ENCODE data around the gene GOSR1. TPM values are rescaled to one million over a fixed set of nuclear protein-coding genes. Genes with fewer than 3 reads are reported as not detected.
"Not testable (repeated sequence)": the region's sequence is repeated elsewhere in the genome, so short reads cannot be mapped to it uniquely, and the experiment has no call there.

Gene GOSR1
- polyA plus RNA-seq, 3 donors from 2014 or later, result 28.1 to 56.8 (median 52.5) TPM

DNA sequence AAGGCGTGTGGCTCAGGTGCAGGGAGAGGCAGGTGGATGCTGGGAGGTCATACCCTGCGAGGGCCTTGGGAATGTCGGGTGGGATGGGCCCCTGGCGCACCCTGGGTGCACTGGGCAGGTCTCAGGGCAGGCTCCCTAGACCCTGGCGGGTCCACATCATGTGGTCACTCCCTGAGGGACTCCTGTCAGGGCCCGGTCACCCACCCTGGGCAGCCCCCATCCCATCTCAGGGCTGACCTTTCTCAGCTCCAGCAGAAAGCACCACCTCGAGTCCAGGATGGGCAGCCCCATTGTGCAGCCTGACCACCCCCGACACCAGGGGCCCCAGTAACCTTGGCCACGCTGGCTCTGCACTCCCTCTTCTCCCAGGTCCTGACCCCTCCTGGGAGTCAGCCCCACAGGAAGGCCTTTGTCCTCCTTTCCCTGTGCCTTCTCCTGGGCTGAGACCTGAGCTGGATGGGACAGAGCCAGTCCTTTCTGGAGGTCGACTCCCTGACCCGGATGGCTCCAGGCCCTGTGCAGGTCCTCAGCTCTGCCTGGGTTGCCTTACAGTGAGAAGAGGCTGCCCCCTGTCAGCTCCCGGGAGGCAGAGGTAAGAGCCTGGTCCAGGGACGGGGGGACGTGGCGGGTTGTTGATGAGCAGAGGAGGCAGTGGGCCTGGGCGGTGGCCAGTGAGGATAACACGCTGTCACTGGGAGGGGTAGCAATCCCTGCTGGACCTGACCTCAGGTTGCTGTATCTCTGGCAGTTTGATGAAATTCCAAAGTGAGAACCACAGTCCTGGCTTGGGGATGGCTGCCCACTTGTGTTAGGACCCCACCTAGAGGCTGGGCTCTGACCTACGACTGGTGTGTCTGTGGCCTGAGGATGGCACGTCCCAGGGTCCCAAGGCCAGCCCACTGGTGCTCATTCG, 77.9 kb downstream of the GOSR1 start:
- DNase-seq, result no peak
- H3K27ac Mint-ChIP-seq, result no peak overlapping the region

GRCh38 chr17:30555942-30556341, 78.7 kb downstream of the GOSR1 start:
- Mint-ChIP-seq H3K4me3 (no peak overlapping the region), H3K4me1 (no peaks in the 10 kb centered on the region), H3K36me3 (no peaks in the 10 kb centered on the region), H3K27me3 (ENCODE audit: low read depth in 3 of 3) (peaks cover 0 to 2% (median 0%) of the 10 kb centered on the region in 3 donors), H3K27ac (no peak overlapping the region), H3K9me3 (no peaks in the 10 kb centered on the region)
- no peak for DNase-seq

More for the DNA sequence above, 77.9 kb downstream of the GOSR1 start:
- Mint-ChIP-seq H3K4me3 (no peak overlapping the region), H3K27me3 (ENCODE audit: low read depth in 3 of 3) (peaks cover 0 to 2% (median 0%) of the 10 kb centered on the region in 3 donors), H3K9me3 (no peaks in the 10 kb centered on the region), H3K4me1 (peaks cover 0 to 2% of the 10 kb centered on the region in 2 donors), H3K36me3 (no peaks in the 10 kb centered on the region)

DNA sequence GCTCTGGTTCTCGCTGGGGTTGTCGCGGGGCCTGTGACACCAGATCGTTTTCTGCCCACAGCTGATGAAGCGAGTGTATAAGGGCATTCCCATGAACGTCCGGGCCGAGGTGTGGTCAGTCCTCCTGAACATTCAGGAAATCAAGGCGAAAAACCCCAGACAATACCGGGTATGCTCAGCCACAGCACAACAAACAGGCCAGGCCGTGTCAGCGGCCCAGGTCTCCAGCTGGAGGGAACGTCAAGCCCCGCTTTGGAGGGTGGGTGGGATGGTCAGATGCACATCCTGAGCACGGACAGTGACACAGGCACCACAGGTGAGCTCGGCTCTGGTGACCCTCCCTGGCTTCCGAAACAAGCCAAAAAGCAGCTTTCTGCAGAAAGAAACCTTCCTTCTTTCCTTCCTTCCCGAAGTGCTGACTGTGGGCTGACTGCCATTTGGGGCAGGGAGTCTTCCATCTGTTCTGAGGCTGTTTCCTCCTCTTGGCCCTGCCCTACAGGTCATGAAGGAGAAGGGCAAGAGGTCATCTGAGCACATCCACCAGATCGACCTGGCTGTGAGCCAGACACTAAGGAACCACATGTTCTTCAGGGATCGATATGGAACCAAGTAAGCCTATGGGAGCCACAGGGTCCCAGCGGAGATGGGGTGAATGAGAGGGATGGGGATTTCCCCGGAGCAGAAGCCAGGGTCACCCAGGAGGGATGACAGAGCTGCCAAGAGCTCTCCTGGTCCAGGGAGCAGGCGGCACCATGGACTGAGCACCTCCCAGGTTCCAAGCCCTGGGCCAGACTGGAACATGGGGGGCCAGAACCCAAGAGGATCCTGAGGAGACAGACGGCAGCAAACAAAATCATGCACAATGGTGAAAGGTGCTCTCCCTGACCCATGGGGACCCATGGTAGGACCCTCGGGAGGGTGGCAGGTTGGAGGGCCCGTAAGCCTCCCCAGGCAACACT, 79.4 kb downstream of the GOSR1 start:
- Mint-ChIP-seq H3K4me1 (no peaks in the 10 kb centered on the region), H3K36me3 (no peaks in the 10 kb centered on the region), H3K27me3 (ENCODE audit: low read depth in 3 of 3) (peaks cover 0 to 3% (median 2%) of the 10 kb centered on the region in 3 donors), H3K9me3 (no peaks in the 10 kb centered on the region), H3K4me3 (no peak overlapping the region), H3K27ac (no peak overlapping the region)
- no peak for DNase-seq

DNA sequence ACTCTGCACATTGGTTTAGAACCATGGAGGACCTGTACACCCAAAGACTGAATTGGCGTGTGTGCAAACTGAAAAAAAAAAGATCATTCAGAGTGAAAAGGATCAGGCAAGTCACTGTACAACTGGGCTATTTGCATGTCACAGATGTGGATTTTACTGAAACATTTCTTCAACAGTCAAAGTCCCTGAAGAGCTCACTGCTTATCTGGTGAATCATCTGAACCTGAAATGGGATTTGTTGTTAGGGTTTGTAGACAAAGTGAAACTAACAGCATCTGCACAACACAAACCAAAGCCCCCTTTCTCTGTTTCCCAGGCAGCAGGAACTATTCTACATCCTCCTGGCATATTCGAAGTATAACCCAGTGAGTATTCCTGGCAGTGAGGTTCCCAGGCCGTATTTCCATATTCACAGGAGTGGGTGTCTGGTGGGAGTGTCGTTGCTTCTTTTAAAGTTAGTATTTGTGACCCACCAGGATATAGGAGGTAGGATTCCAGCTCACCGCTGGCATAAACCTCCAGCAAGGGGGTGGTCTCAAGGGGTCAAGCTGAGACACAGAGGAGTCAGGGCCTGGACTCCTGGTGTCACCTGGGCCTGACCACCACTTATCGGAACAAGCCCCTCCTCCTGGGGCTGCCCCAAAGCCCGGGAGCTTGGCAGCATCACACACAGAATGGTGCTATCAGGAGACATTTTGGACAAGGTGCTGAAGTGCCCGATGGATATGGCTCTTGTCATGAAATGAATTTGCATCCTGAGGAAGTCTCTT, 80.9 kb downstream of the GOSR1 start:
- Mint-ChIP-seq H3K36me3 (no peaks in the 10 kb centered on the region), H3K4me1 (no peaks in the 10 kb centered on the region), H3K4me3 (no peak overlapping the region), H3K27me3 (ENCODE audit: low read depth in 3 of 3) (peaks cover 0 to 3% (median 2%) of the 10 kb centered on the region in 3 donors), H3K27ac (no peak overlapping the region), H3K9me3 (no peaks in the 10 kb centered on the region)
- no peak for DNase-seq

GRCh38 chr17:30558686-30559545, 81.7 kb downstream of the GOSR1 start:
- Mint-ChIP-seq H3K9me3 (no peaks in the 10 kb centered on the region), H3K27me3 (ENCODE audit: low read depth in 3 of 3) (peaks cover 0 to 3% (median 3%) of the 10 kb centered on the region in 3 donors), H3K36me3 (no peaks in the 10 kb centered on the region), H3K27ac (no peak overlapping the region), H3K4me1 (no peaks in the 10 kb centered on the region), H3K4me3 (no peak overlapping the region)
- no peak for DNase-seq

- H3K36me3 Mint-ChIP-seq, result no peaks in the 10 kb centered on the region
- DNase-seq, result no peak
- no peaks in the 10 kb centered on the region for H3K4me1 Mint-ChIP-seq
- H3K27ac Mint-ChIP-seq, result no peak overlapping the region
- no peaks in the 10 kb centered on the region for H3K9me3 Mint-ChIP-seq
- no peak overlapping the region for H3K4me3 Mint-ChIP-seq
- H3K27me3 Mint-ChIP-seq (ENCODE audit: low read depth in 3 of 3), result peaks cover 0 to 5% (median 4%) of the 10 kb centered on the region in 3 donors
Observed at GRCh38 chr17:30559656-30560055, 82.4 kb downstream of the GOSR1 start.

DNA sequence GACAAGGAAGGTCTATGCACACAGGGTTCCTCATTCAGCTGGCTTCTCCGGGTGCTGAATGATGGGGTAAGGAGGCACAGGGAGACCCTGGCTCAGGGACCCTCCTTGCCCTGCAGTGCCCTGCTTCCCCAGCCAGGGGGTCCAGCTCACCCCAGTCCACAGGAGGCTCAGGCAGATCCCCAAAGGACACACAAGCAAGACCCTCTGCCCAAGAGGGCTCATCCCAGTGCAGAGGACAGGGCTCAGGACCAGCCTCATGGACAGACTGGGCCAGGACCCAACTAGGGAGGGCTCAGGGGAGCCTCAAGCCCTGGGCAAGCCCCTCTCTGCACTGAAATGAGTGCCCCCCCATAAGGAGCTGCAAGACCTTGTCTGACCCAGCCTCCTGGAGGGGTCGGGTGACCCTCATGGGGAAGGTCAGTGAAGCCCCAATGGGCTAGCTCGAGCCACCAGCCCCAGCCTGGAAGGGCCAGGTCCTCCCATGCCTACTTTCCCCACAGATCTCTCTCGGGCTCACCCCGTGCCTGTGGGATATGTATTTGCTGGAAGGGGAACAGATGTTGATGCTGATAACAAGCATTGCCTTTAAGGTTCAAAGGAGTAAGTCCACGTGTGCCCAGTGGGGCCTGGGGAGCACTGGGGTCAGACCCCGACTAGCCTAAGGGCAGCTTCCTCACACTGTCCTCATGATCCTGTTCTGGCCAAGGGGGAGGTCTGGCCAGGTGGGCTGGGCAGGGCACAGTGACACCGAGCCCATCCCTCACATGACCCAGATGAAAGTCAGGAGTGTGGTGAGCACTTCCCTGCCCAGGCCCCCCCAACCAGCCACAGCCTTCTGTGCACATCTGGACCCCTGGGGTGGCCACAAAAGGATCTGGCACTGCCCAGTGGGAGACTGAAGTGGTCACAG, 83.2 kb downstream of the GOSR1 start:
- not testable (repeated sequence) for H3K27me3 Mint-ChIP-seq (ENCODE audit: low read depth in 3 of 3); H3K9me3 Mint-ChIP-seq; H3K27ac Mint-ChIP-seq; H3K4me1 Mint-ChIP-seq; H3K4me3 Mint-ChIP-seq; H3K36me3 Mint-ChIP-seq; DNase-seq

DNA sequence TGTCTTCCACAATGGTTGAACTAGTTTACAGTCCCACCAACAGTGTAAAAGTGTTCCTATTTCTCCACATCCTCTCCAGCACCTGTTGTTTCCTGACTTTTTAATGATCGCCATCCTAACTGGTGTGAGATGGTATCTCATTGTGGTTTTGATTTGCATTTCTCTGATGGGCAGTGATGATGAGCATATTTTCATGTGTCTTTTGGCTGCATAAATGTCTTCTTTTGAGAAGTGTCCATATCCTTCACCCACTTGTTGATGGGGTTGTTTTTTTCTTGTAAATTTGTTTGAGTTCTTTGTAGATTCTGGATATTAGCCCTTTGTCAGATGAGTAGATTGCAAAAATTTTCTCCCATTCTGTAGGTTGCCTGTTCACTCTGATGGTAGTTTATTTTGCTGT, 84.6 kb downstream of the GOSR1 start:
- not testable (repeated sequence) for H3K27ac Mint-ChIP-seq; H3K27me3 Mint-ChIP-seq (ENCODE audit: low read depth in 3 of 3); H3K9me3 Mint-ChIP-seq; H3K4me3 Mint-ChIP-seq; H3K4me1 Mint-ChIP-seq; DNase-seq; H3K36me3 Mint-ChIP-seq

DNA sequence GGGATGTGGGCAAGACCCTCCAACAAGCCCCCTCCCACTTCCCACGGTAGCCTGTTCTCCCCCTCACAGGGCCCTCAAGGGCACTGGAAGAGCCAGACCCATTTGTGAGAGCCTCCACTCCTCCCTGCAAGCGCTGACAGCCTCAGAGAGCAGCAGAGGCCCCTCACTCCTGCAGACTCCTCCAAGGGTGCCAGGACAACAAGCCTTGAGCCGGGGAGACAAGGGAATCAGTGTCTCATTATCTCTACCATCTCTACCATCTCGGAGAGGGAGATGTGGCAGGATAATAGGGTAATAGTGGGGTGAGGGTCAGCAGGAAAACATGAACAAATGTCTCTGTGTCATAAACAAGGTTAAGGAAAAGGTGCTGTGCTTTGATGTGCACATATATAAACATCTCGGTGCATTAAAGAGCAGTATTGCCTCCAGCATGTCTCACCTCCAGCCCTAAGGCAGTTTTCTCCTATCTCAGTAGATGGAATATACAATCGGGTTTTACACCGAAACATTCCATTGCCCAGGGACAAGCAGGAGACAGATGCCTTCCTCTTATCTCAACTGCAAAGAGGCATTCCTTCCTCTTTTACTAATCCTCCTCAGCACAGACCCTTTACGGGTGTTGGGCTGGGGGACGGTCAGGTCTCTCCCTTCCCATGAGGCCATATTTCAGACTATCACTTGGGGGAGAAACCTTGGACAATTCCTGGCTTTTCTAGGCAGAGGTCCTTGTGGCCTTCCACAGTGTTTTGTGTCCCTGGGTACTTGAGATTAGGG, 86.1 kb downstream of the GOSR1 start:
- not testable (repeated sequence) for H3K4me3 Mint-ChIP-seq; H3K4me1 Mint-ChIP-seq; H3K9me3 Mint-ChIP-seq; H3K27ac Mint-ChIP-seq; H3K36me3 Mint-ChIP-seq; H3K27me3 Mint-ChIP-seq (ENCODE audit: low read depth in 3 of 3); DNase-seq

DNA sequence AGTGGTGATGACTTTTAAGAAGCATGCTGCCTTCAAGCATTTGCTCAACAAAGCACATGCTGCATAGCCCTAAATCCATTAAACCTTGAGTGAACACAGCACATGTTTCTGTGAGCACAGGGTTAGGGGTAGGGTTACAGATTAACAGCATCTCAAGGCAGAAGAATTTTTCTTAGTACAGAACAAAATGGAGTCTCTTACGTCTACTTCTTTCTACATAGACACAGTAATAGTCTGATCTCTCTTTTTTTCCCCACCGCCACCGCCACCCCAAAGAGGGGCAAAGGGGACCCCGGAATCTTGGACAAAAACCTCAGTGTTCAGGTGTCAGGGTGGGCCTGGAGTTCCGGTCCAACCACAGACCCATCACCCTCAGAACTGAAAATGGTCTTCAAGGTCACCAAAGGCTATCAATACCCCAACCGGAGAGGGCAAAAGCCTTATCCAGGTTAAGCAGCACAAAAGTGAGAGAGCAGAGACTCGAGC, 86.7 kb downstream of the GOSR1 start:
- not testable (repeated sequence) for H3K4me1 Mint-ChIP-seq; H3K4me3 Mint-ChIP-seq; H3K9me3 Mint-ChIP-seq; H3K27me3 Mint-ChIP-seq (ENCODE audit: low read depth in 3 of 3); DNase-seq; H3K36me3 Mint-ChIP-seq; H3K27ac Mint-ChIP-seq

DNA sequence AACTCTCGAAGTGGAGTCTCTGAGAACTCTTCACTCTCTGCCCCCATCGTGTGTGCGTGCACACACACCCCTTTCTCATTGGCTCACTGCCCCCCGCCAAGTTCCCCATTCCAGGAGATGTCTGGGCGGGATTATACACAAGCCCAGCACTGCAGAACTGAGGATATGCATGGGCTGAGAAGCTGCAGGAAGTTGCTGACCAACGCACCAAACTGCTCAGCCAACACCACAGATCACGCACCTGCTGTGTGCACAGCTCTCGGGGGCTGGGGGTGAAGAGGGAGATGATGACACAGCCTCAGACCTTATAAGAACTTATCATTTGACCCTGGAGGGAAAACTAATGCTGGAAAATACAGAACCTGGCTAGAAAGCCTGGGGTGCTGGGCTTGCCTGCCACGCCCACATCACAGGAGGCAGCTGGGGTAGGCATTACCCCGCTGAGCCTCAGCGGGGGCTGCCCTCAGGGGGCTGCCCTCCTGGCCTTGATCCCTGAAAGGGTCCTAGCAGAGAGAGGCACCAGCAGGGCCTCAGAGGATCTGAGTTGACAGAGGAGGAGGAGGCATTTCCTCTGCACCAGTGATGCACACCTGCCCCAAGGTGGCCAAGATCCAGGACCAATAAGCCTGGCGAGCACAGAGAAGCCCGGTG, 87.3 kb downstream of the GOSR1 start:
- H3K4me1 Mint-ChIP-seq; H3K27me3 Mint-ChIP-seq (ENCODE audit: low read depth in 3 of 3); H3K4me3 Mint-ChIP-seq; H3K9me3 Mint-ChIP-seq; H3K36me3 Mint-ChIP-seq; H3K27ac Mint-ChIP-seq; DNase-seq: not testable (repeated sequence)

Measured in immature natural killer cell (primary cell).